HG02973 (cell line): Measurements from ENCODE around the gene CAMTA1.
"Not testable (repeated sequence)": the region's sequence is repeated elsewhere in the genome, so short reads cannot be mapped to it uniquely, and the experiment has no call there.

ENCODE experiments used
- ATAC-seq: cut with Tn5 transposase; IDR thresholded peaks from one replicate; pipeline ENCODE4 v1.9.1; 2021; ENCODE audit warnings: moderate library complexity; ENCODE audit not compliant: unreplicated experiment

Gene CAMTA1

DNA sequence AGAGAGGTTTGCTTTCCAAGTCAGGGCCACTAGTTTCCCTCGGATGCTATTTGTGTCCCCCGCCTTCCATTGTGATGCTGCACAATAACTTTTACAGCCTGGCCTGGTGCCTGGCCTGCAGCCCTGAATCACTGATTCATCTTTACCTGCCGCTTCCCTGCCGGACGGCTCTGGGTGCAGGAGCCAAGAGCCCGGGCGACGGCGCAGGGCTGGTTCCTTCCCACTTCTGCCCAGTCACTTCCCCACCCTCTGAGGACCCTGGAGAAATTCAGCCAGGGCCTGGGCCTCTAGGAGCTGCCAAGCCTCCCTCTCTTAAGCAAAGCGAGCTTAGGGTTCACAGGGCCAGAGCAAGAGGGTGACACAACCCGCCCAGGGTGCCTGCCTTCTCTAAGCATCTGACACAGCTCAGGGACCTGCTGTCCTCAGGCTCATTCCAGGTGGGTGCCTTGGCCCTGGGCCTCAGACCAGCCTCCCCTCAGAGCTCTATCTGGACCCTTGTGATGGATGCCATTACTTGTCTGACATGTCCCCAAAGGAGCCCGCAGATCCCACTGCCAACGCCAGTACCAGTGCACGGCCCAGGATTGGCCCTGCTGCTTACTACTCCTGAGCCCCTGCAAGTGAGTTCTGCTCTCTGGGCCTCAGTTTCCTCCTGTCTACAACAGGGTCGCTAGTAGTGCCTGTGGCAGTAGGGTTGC, 604.8 kb downstream of the CAMTA1 start:
- ATAC-seq, result no peak

- no peak for ATAC-seq
Measured at GRCh38 chr1:7390604-7391000, 605.3 kb downstream of the CAMTA1 start.

GRCh38 chr1:7393136-7393535, 607.9 kb downstream of the CAMTA1 start:
- no peak for ATAC-seq

DNA sequence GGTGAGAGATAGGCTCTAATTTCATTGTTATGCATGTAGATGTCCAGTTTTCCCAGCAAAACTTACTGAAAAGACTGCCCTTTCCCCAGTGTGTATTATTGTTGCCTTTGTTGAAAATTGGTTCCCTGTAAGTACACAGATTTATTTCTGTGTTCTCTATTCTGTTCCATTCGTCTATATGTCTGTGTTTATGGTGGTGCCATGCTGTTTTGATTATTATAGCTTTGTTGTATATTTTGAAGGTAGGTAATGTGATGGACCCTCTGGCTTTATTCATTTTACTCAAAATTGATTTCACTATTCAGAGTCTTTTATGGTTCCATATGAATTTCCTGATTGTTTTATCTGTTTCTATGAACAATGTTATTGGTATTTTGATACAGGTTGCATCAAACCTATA, 610.0 kb downstream of the CAMTA1 start:
- ATAC-seq, result no peak

DNA sequence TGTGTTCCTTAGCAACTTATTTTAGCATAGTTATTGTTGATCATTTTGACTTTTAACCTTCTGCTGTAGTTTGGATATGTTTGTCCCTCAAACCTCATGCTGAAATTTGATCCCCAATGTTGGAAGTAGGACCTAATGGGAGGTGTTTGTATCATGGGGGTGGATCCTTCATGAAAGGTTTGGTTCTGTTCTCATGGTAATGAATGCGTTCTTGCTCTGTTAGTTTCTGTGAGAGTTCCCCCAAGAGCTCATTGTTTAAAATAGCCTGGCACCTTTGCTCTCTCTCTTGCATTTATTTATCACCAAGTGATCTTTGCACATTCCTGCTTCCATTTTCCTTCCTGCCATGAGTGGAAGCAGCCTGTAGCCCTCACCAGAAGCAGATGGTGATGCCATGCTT, 613.7 kb downstream of the CAMTA1 start:
- ATAC-seq, result no peak

GRCh38 chr1:7399514-7400125, 614.4 kb downstream of the CAMTA1 start:
- no peak for ATAC-seq

- no peak for ATAC-seq
Measured at GRCh38 chr1:7400566-7400965, 615.3 kb downstream of the CAMTA1 start.

GRCh38 chr1:7401814-7402547, 616.7 kb downstream of the CAMTA1 start:
- ATAC-seq, result no peak

DNA sequence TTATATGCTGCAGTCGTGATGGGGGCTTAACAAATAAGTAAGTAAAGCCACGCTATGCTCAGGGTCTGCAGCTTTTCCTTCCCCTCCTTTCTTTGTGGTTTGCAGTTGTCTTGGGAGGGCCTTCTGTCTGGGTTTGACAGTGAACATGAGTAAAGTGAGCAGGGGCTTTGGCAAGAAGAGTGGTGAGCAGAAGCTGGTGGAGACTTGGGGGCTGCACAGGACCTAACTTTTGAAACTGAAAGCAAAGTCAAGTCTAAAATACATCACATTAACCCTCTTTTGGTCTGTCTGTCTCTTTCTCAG, 617.2 kb downstream of the CAMTA1 start:
- ATAC-seq, result no peak

DNA sequence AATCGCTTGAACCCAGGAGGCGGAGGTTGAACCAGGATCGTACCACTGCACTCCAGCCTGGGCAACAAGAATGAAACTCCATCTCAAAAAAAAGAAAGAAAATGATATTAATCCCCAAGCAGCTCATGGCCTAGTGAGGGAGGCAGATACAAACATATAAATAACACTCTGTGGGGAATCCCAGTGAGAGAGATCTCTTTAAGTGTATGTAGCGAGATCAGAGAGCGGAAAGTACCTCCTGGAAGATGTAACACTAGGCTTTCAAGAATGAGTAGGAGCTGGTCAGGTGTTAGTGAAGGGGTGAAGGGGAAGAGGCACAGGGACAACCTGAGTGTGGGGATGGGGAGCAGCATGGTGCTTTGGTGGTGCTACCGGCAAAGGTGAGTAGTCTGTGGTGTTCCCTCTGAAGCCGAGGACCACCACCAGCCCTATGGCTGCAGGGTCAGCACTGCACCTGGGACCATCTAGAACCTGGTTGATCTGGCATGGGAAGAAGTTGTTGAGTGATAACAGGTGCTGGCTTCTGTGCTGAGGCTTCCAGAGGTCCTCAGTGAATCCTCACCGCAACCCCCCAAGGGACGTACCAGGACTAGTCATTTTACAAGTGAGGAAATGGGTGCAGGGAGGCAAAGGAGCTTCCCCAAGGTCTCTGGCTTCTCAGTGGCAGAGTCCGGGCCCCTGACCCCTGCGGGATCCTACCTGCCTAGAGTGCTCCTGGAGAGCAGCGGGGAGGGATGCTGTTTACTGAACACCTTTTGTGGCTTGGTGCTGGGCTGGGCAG, 618.2 kb downstream of the CAMTA1 start:
- no peak for ATAC-seq

DNA sequence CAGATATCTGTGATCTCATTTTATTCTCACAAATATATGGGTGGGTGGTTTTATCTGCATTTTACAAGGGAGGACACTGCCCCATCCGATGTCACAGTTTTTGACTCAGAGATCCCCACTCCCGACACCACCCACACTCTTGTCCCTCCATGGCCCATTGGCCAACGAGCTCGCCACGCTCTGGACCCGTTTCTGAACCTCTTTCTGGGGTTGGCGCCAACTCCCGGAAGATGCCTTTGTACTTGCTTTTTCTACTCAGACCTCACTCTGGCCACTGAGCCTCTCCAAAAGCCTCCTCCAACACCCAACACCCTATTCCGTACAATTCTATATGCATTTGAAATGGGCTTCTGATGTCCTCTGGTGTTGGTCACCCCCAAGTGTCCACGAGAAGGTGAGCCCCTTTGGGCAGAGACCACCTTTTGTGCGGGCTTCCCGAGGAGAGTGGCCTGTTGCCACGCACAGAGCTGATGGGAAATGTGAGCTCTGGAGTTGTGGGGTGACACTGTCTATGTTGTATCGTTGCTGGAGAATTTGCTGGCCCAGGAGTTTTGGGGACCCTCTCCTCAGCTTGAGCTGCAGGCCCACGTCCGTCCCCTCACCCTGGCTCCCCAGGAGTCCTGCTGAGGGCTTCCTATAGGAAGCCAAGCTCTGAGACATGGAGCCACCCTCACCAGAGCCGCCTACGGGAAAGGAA, 618.9 kb downstream of the CAMTA1 start:
- ATAC-seq, result no peak

DNA sequence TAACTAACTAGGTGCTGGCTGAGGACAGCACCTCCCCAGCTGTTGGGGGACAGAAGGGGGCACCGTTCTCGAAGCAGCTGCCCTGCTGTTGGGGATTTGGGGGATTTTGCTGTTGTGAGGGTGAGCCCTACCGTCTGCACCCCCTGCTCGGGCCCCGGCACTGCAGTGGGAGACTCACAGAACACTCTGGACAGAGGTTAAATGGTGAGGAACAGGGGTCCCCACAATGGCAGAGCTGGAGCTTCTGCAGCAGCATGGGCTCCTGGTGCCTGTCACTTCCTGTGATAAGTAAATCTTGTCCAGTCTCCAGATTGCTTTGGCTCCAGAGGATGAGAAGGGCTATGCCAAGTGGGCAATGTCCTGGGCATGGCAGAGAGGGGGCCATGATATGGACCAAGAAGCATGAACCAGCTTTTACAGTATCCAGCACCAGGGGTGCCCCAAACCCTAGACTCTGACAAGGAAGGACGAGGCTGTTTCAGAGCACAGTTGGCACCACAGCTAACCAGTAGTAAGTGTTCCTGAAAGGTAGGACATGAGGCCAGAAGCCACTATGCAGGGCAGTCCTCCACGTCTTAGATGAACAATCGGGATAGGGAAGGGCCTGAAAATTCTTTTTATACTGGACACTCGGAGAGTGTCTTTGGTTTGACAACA, 620.7 kb downstream of the CAMTA1 start:
- ATAC-seq, result no peak

DNA sequence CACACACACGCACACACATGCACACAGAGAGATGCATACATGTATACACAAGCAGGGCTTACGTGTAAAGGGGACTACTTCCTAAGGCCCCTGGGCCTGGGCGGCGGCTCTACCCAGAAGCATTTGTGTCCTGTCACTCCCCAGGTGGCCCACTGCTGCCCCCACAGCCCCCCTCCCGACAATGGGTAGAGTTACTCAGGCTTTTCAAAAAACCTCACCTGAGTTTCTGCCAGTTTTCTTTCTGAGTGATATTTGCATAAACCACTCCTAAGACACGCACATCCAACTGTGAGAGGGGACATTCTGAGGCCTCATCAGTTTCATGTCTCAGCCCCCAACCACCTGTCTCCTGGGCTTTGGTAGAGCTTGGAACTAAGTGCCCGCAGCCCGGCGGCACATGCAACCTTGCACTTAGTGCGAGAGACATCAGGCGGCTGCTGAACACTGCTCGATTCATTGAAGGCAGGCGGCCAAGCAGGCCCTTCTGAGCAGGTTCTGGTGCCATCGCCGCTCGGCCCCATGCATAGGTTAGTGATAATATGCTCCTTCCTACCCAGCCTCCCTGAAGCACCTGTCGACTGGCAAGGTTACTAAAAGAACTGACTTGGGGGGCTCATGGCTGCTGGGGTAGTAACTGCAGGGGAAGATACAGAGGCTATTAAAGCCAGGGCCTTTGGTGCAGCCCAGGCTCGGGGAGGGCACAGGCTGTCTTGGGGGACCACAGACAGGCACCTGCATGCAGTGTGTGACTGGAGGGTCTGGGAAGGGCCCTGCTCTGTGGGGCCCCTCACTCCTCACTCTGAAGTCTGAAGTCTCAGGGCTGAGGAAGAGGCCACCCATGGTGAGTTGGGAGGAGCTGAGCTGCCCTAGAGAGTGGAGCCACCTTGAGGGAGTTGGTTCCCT, 621.6 kb downstream of the CAMTA1 start:
- ATAC-seq, result no peak

- no peak for ATAC-seq
Measured at GRCh38 chr1:7407544-7407895, 622.3 kb downstream of the CAMTA1 start.

DNA sequence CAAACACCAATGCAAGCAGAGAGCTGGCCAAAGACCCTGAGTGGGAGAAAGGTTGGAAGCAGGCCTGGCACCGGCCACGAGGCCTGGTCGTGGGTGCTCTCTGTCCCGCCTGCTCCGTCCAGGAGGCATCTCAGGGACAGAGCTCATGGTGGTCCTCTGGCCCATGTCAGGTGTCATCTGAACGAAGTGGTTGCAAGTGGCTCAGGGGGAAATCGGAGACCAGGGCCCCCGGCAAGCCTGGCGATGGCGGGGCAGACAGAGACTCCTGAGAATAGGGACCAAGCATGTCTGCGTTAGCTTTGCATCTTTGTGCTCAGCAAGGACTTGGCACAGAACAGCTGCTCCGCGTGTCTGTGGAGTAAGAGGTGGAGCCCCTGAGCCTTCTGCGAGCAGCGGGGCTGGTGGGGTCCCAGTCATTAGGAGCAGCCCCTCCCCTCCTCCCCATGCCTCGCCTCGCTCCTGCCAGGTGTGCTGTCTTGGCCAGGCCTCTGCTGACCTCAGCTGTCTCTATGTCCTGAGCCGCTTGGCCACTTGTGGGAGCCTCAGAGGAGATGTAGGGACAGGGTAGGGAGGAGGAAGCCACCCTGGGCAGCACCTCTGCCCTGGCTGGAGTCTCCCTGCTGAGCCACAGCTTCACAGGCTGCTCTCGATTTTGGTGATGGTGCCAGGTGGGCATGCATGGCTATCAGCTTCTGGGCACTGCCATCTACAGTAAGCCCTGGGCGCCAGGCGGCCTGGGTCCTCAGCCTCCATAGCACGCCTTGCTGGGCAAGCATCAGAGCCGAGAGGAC, 622.9 kb downstream of the CAMTA1 start:
- ATAC-seq, result no peak

GRCh38 chr1:7408771-7409150, 623.5 kb downstream of the CAMTA1 start:
- ATAC-seq, result no peak

DNA sequence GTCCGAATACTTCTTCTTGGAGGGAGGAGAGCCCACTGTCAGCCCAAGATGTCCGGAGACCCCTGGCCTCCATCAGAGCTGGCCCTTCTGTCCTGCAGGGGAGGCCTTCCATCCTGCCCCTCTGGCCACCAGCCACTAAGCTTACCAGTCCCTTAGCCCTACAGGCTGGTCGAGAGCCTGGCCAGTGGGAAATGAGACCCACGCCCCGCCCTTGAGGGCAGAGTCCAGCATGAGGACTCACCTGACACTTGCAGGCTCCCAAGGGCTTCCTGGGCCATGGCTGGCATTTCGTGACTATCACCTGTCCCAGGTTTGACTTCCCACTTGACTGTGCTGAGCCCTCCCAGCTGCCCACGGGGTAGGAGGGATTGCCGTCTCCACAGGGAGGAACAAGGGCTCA, 624.0 kb downstream of the CAMTA1 start:
- ATAC-seq, result no peak

DNA sequence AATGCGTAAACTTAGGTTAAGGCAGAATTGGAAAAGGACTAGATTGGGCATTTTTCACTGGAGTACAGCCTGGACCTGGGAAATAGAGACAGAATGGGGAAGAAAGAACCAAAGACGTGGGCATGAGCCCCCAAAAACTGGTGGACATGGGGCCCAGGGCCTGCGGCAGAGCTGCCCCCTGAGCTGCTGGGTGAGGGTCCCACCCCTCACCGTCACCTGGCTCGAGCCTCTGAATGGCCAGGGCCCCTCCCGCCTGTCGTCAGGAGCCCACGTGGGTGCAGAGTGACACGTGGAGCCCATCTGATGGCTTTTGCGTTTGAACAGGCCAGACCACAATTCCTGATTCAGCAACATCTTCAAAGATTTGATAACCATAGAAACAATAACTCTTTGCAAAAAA, 624.9 kb downstream of the CAMTA1 start:
- ATAC-seq, result no peak

DNA sequence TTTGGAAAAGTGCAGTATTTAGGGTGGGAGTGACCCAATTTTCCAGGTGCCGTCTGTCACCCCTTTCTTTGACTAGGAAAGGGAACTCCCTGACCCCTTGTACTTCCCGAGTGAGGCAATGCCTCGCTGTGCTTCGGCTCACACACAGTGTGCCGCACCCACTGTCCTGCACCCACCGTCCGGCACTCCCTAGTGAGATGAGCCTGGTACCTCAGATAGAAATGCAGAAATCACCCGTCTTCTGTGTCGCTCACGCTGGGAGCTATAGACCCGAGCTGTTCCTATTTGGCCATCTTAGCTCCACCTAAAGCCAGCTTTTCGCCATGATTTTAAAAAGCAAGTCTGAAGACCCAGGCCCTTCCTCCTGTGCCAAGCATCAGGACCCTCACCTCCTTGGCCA, 632.4 kb downstream of the CAMTA1 start:
- not testable (repeated sequence) for ATAC-seq
